Measurements from ENCODE around the gene EFCAB9.

Gene EFCAB9

GRCh38 chr5:172164769-172165212, 29.2 kb upstream of the EFCAB9 start:
- FAIRE-seq, result no peak
- DNase-seq (ENCODE audit: insufficient read length, low spot score), result no peak

GRCh38 chr5:172165465-172165864, 28.5 kb upstream of the EFCAB9 start:
- DNase-seq (ENCODE audit: insufficient read length, low spot score) (no peak), FAIRE-seq (no peak)

GRCh38 chr5:172166030-172166826, 27.7 kb upstream of the EFCAB9 start:
- FAIRE-seq (no peak), DNase-seq (ENCODE audit: insufficient read length, low spot score) (no peak)

- no peak for DNase-seq (ENCODE audit: insufficient read length, low spot score)
Measured at GRCh38 chr5:172167895-172168294, 26.1 kb upstream of the EFCAB9 start.

GRCh38 chr5:172168311-172168710, 25.7 kb upstream of the EFCAB9 start:
- FAIRE-seq, result no peak
- no peak for DNase-seq (ENCODE audit: insufficient read length, low spot score)

More at GRCh38 chr5:172167895-172168294, 26.1 kb upstream of the EFCAB9 start:
- FAIRE-seq, result no peak

- DNase-seq (ENCODE audit: insufficient read length, low spot score), result no peak
- peak; percentile 13 for FAIRE-seq
Measured at GRCh38 chr5:172169216-172169615, 24.8 kb upstream of the EFCAB9 start.

- FAIRE-seq, result no peak
- no peak for DNase-seq (ENCODE audit: insufficient read length, low spot score)
Measured at GRCh38 chr5:172170251-172170701, 23.7 kb upstream of the EFCAB9 start.

GRCh38 chr5:172171118-172171517, 22.9 kb upstream of the EFCAB9 start:
- no peak for DNase-seq (ENCODE audit: insufficient read length, low spot score)
- no peak for FAIRE-seq

- FAIRE-seq (no peak), DNase-seq (ENCODE audit: insufficient read length, low spot score) (no peak)
Measured at GRCh38 chr5:172172912-172173563, 20.9 kb upstream of the EFCAB9 start.

GRCh38 chr5:172173564-172174153, 20.3 kb upstream of the EFCAB9 start:
- no peak for FAIRE-seq
- no peak for DNase-seq (ENCODE audit: insufficient read length, low spot score)

GRCh38 chr5:172175263-172175719, 18.7 kb upstream of the EFCAB9 start:
- DNase-seq (ENCODE audit: insufficient read length, low spot score) (no peak), FAIRE-seq (no peak)

GRCh38 chr5:172177176-172177575, 16.8 kb upstream of the EFCAB9 start:
- FAIRE-seq (no peak), DNase-seq (ENCODE audit: insufficient read length, low spot score) (no peak)

- DNase-seq (ENCODE audit: insufficient read length, low spot score) (no peak), FAIRE-seq (no peak)
Measured at GRCh38 chr5:172178301-172178987, 15.5 kb upstream of the EFCAB9 start.

- DNase-seq (ENCODE audit: insufficient read length, low spot score) (peak; percentile 57), FAIRE-seq (no peak)
Measured at GRCh38 chr5:172178991-172179989, 14.7 kb upstream of the EFCAB9 start.

GRCh38 chr5:172180936-172181335, 13.0 kb upstream of the EFCAB9 start:
- FAIRE-seq (no peak), DNase-seq (ENCODE audit: insufficient read length, low spot score) (no peak)

GRCh38 chr5:172182291-172182690, 11.7 kb upstream of the EFCAB9 start:
- FAIRE-seq, result no peak
- DNase-seq (ENCODE audit: insufficient read length, low spot score), result no peak

- DNase-seq (ENCODE audit: insufficient read length, low spot score) (no peak), FAIRE-seq (no peak)
Measured at GRCh38 chr5:172183881-172184280, 10.1 kb upstream of the EFCAB9 start.

- DNase-seq (ENCODE audit: insufficient read length, low spot score) (no peak), FAIRE-seq (no peak)
Measured at GRCh38 chr5:172185096-172185461, 8.9 kb upstream of the EFCAB9 start.

GRCh38 chr5:172186114-172186695, 7.8 kb upstream of the EFCAB9 start:
- no peak for DNase-seq (ENCODE audit: insufficient read length, low spot score)
- FAIRE-seq, result no peak
